Ishikawa (cell line): ENCODE data around the gene CEBPE.

ENCODE experiments used
- CEBPB ChIP-seq: IDR thresholded peaks from 2 replicates; pipeline ENCODE4 v1.6.1; 2012
- CREB1 ChIP-seq: IDR thresholded peaks from 2 replicates; pipeline ENCODE4 v1.6.1; 2012; ENCODE audit warnings: low read depth
- EGR1 ChIP-seq: IDR thresholded peaks from 2 replicates; pipeline ENCODE4 v1.6.1; 2012
- EP300 ChIP-seq: IDR thresholded peaks from 2 replicates; pipeline ENCODE4 v1.6.1; 2012; ENCODE audit warnings: borderline replicate concordance
- FOXM1 ChIP-seq: IDR thresholded peaks from 2 replicates; pipeline ENCODE4 v1.6.1; 2012; ENCODE audit warnings: low read depth, borderline replicate concordance
- MAX ChIP-seq: IDR thresholded peaks from 2 replicates; pipeline ENCODE4 v1.6.1; 2012
- NFIC ChIP-seq: IDR thresholded peaks from 2 replicates; pipeline ENCODE4 v1.6.1; 2012
- RAD21 ChIP-seq: IDR thresholded peaks from 2 replicates; pipeline ENCODE4 v1.6.1; 2012; ENCODE audit warnings: low read depth
- TAF1 ChIP-seq: IDR thresholded peaks from 2 replicates; pipeline ENCODE4 v1.6.1; 2012; ENCODE audit warnings: low read depth, mild to moderate bottlenecking
- TCF12 ChIP-seq: IDR thresholded peaks from 2 replicates; pipeline ENCODE4 v1.6.1; 2012; ENCODE audit warnings: low read depth
- TEAD4 ChIP-seq: IDR thresholded peaks from 2 replicates; pipeline ENCODE4 v1.6.1; 2012
- USF1 ChIP-seq: IDR thresholded peaks from 2 replicates; pipeline ENCODE4 v1.6.1; 2012
- YY1 ChIP-seq: IDR thresholded peaks from 2 replicates; pipeline ENCODE4 v1.6.1; 2012; ENCODE audit warnings: low read depth
- ZBTB7A ChIP-seq: IDR thresholded peaks from 2 replicates; pipeline ENCODE4 v1.6.1; 2012; ENCODE audit warnings: low read depth
- TF ChIP-seq, protein P1 (sequence below): IDR thresholded peaks from 2 replicates; pipeline ENCODE4 v1.6.1; 2012; ENCODE audit warnings: low read depth, mild to moderate bottlenecking

CEBPE gene

DNA sequence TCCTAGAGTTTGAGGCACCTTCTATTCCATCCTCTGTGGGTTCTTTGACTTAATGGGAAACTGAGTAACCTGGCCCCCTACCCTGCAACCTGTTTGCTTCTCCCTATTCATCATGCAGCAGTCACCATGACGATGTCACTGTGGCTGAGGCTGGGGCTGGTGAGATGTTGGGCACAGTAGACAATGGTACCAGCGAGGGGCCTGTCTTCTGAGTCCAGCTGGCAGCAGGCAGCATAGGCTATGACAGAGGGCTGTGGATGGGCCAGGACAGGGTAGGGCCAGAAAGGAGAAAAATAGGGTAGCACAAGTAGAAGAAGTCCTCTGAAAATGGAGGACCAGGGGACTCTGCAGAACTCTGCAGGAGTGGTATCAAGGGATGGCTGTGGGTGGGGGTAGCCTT, 16.3 kb downstream of the CEBPE start:
- TF ChIP-seq NFIC = no peak

GRCh38 chr14:23101986-23102625, 16.9 kb downstream of the CEBPE start:
- no peak for TF ChIP-seq RAD21
- TF ChIP-seq, protein P1, sequence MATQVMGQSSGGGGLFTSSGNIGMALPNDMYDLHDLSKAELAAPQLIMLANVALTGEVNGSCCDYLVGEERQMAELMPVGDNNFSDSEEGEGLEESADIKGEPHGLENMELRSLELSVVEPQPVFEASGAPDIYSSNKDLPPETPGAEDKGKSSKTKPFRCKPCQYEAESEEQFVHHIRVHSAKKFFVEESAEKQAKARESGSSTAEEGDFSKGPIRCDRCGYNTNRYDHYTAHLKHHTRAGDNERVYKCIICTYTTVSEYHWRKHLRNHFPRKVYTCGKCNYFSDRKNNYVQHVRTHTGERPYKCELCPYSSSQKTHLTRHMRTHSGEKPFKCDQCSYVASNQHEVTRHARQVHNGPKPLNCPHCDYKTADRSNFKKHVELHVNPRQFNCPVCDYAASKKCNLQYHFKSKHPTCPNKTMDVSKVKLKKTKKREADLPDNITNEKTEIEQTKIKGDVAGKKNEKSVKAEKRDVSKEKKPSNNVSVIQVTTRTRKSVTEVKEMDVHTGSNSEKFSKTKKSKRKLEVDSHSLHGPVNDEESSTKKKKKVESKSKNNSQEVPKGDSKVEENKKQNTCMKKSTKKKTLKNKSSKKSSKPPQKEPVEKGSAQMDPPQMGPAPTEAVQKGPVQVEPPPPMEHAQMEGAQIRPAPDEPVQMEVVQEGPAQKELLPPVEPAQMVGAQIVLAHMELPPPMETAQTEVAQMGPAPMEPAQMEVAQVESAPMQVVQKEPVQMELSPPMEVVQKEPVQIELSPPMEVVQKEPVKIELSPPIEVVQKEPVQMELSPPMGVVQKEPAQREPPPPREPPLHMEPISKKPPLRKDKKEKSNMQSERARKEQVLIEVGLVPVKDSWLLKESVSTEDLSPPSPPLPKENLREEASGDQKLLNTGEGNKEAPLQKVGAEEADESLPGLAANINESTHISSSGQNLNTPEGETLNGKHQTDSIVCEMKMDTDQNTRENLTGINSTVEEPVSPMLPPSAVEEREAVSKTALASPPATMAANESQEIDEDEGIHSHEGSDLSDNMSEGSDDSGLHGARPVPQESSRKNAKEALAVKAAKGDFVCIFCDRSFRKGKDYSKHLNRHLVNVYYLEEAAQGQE = no peak
- no peak for TF ChIP-seq TCF12
- no peak for TF ChIP-seq CEBPB
- TF ChIP-seq TEAD4 = no peak
- TF ChIP-seq FOXM1 = no peak
- TF ChIP-seq NFIC = no peak
- no peak for TF ChIP-seq TAF1
- TF ChIP-seq MAX = no peak
- no peak for TF ChIP-seq CREB1
- no peak for TF ChIP-seq EP300
- TF ChIP-seq USF1 = no peak
- TF ChIP-seq ZBTB7A = no peak

DNA sequence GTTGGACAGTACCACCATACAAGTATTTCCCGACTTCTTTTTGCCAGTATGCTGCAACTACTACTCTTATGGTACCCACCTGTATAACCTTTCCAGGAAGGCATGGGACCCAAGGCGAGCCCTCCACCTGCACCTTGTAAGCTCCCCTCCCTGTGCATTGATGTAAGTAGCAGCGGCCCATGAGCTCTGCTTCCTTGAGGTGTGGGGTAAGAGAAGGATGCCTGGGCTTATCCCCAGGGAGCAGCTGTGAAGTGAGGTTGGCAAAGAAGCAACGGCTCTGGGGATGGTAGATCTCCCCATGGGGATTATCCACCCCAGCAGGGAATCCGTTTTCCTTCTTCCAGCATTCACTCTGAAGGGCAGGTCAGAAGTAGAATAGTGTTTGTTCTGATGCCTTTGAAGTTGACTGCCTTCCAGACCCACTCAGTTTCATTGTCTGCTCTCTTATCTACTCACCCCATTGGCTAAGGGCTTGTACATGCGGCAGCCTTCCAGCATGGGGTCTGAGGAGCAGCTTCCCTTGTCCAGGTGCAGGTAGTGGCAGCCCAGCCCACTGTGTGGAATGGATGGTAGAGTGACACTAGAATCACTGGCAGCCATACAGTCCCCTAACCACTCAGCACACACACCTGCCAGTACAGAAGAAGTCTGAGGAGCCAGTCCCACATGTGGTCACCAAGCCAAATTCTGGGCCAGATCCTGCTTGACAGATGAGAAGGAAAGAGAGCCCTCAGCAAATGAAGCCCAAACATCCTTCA, 17.7 kb downstream of the CEBPE start:
- no peak for TF ChIP-seq YY1
- TF ChIP-seq TAF1 = no peak
- TF ChIP-seq ZBTB7A = no peak
- TF ChIP-seq FOXM1 = no peak
- no peak for TF ChIP-seq TCF12
- TF ChIP-seq EGR1 = no peak
- TF ChIP-seq CEBPB = no peak
- no peak for TF ChIP-seq RAD21
- no peak for TF ChIP-seq CREB1
- no peak for TF ChIP-seq TEAD4

GRCh38 chr14:23099212-23099861, 19.7 kb downstream of the CEBPE start:
- TF ChIP-seq MAX (no peak), USF1 (no peak), ZBTB7A (no peak), NFIC (no peak), CREB1 (no peak)

- no peak for TF ChIP-seq TCF12
- TF ChIP-seq NFIC = no peak
- TF ChIP-seq, protein P1 = no peak
- TF ChIP-seq TEAD4 = no peak
- no peak for TF ChIP-seq USF1
- TF ChIP-seq TAF1 = no peak
Observed at GRCh38 chr14:23097786-23098185, 21.3 kb downstream of the CEBPE start.
